Muscle layer of colon (tissue), 2 donors: ENCODE measurements around the gene DNAJC10.
"Not testable (repeated sequence)": the region's sequence is repeated elsewhere in the genome, so short reads cannot be mapped to it uniquely, and the experiment has no call there.

Experiments
- H3K27ac ChIP-seq: one replicate; pipeline ENCODE4 v1.7.0; 2013; ENCODE audit warnings: low read depth, mild to moderate bottlenecking, low read length, moderate library complexity
- H3K27me3 ChIP-seq, 2 donors: one replicate each; pipeline ENCODE4 v1.7.0; 2013; ENCODE audit warnings: low read length in 2 of 2, mild to moderate bottlenecking in 2 of 2; ENCODE audit not compliant: insufficient read depth in 2 of 2, control insufficient read depth in 1 of 2
- H3K36me3 ChIP-seq: one replicate; pipeline ENCODE4 v1.7.0; 2013; ENCODE audit warnings: mild to moderate bottlenecking, low read length; ENCODE audit not compliant: insufficient read depth
- H3K4me1 ChIP-seq: one replicate; pipeline ENCODE4 v1.7.0; 2013; ENCODE audit warnings: mild to moderate bottlenecking, low read length; ENCODE audit not compliant: insufficient read depth
- H3K4me3 ChIP-seq, 2 donors: one replicate each; pipeline ENCODE4 v1.7.0; 2013; ENCODE audit warnings: low read length in 2 of 2, low read depth in 1 of 2, mild to moderate bottlenecking in 1 of 2, moderate library complexity in 1 of 2
- H3K9ac ChIP-seq: one replicate; pipeline ENCODE4 v1.7.0; 2013; ENCODE audit warnings: low read length
- H3K9me3 ChIP-seq: one replicate; pipeline ENCODE4 v1.7.0; 2013; ENCODE audit warnings: mild to moderate bottlenecking, low read length
- donor health status: abdominal sarcoma.
- donor health status: Adenocarcinoma of cecum.

The DNAJC10 gene

DNA sequence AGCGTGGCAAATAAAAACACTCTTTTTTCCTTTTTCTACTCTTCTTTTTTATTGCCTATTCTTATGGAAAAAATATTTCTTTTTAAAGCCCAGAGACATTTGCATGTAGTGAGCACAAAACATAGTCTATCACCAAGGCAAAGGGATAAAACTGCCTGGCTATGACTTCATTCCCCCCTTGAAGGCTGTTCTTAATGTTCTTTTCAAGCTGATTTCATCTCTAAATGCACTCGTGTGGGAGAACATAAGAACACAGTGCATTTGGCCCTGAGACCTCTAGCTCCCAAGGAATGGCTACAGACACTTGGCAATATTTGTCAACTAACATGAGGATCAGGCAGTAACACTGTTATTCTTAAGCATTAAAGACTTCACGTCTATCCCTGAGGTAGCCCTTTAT, 17.4 kb upstream of the DNAJC10 start:
- H3K9ac ChIP-seq: no peak overlapping the region
- H3K27me3 ChIP-seq: no peaks in the 10 kb centered on the region
- H3K4me3 ChIP-seq: no peak overlapping the region
- no peaks in the 10 kb centered on the region for H3K9me3 ChIP-seq
- no peaks in the 10 kb centered on the region for H3K4me1 ChIP-seq
- no peak overlapping the region for H3K27ac ChIP-seq
- H3K36me3 ChIP-seq: no peaks in the 10 kb centered on the region

DNA sequence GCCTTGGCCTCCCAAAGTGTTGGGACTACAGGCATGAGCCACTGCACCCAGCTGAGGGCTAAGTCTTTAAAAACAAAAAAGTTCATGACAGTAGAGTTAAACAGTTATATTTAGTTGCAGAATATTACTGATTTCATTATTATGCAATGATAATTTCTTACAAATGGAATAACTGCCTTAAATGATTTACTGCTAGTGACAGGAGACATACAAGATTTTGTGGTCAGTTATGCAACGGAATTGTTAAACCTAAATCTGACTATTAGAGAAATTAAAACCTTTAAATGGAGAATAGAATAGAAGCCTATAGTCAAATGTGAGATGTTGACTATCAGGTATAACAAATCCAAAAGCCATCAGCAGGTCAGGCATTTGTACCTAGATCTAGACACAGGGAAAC, 10.3 kb upstream of the DNAJC10 start:
- Histone ChIP-seq H3K4me3 (no peak overlapping the region), H3K27me3 (no peaks in the 10 kb centered on the region), H3K9ac (no peak overlapping the region), H3K4me1 (no peaks in the 10 kb centered on the region), H3K27ac (no peak overlapping the region), H3K9me3 (no peaks in the 10 kb centered on the region), H3K36me3 (no peaks in the 10 kb centered on the region)

DNA sequence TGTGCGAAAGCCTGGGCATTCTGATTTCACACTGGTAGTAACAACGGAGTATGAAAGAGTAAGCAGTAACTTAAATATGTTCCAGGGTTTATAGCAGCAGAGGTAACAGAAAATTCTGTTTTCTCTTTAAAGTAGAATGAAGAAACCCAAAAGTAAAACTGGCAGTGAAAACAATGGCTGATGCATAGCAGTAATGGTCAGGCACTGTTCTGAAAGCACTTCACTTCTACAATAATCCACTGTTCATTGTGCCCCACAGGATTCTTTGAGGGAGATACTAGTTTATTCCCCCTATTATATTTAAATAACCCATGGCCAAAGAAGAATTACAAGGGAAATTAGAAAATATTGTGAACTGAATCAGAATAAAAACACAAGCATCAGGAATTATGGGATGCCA, 9.3 kb upstream of the DNAJC10 start:
- Histone ChIP-seq H3K9me3 (no peaks in the 10 kb centered on the region), H3K4me1 (no peaks in the 10 kb centered on the region), H3K4me3 (no peak overlapping the region), H3K36me3 (no peaks in the 10 kb centered on the region), H3K9ac (no peak overlapping the region), H3K27ac (no peak overlapping the region), H3K27me3 (no peaks in the 10 kb centered on the region)

DNA sequence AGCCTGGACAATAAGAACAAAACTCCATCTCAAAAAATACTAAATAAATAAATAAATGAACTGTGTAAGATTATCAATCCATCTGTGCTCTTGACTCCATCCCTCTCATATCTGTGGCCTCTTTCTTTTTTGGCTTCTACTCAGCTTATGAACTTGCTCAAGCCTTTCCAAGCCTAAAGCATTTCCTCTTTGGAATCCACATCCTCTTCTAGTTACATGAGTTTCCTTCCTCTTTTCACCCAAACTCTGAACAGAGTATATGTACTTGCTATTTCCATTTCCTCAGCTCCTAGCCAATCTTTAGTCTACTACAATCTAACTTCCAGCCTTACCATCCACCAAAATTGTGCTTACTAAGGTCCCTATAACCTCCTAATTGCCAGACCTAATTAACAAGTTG, 2.5 kb upstream of the DNAJC10 start:
- Histone ChIP-seq H3K4me1 (peaks cover 16% of the 10 kb centered on the region), H3K4me3 (no peak overlapping the region), H3K9ac (no peak overlapping the region), H3K27me3 (no peaks in the 10 kb centered on the region), H3K27ac (no peak overlapping the region), H3K9me3 (no peaks in the 10 kb centered on the region), H3K36me3 (no peaks in the 10 kb centered on the region)

DNA sequence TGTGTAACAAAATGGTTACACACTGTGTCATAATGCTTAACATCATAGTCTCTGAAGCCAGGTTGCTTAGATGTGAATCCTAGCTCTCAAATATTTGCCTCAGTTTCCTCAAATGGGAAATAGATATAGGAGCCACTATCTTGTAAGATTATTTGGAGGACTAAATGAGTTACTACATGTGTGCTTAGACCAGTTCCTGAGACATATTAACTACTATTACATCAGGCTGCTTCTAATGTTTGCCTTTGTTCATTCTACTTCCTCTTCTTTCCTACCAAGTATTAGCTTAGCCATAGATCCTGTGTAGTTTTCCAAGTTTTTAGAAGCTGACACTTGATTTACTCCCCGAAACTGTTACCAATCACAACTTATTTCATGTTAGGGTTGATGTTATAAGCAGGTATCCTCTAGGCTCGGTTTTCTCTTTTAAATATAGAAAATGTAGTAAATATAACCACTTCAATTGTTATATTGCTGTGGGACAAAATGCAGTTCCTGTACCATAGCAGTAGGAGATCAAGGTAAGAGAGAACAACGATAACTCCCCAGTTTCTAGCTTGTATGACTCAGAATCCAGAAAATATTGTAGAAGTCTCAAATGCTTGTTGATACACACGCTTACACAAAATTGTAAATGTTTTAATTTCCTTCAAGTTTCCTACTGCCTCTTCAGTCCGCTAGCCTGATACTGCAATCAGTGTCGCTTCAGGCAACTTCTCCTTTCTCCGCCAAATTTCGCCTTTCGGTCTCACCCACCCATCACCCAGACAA, 751 bp upstream of the DNAJC10 start:
- no peaks in the 10 kb centered on the region for H3K27me3 ChIP-seq

DNA sequence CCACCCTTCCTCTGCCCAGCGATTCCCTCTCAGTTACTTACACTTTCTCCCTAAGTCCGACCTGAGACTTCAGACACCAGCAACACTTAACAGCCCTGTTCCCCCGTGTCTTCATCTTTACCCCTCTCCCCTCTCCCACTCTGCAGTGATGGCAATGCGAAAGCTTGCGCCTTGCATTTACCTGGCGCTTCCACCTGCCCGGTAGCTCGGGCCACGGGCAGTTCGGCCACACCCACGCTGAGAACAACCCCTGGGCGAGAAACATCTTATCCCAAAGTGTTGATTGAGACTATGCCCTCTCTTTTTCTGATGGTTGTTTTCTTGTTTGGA, 558 bp downstream of the DNAJC10 start:
- Histone ChIP-seq H3K27me3 (no peaks in the 10 kb centered on the region), H3K36me3 (no peaks in the 10 kb centered on the region), H3K4me3 (peak overlapping the region; percentile 63 to 66), H3K9me3 (no peaks in the 10 kb centered on the region), H3K9ac (peak overlapping the region; percentile 71), H3K27ac (peak overlapping the region; percentile 84), H3K4me1 (peaks cover 16% of the 10 kb centered on the region)

More for the DNA sequence above, 751 bp upstream of the DNAJC10 start:
- H3K27ac ChIP-seq: peak overlapping the region; percentile 84
- peak overlapping the region; percentile 63 to 66 for H3K4me3 ChIP-seq
- H3K36me3 ChIP-seq: no peaks in the 10 kb centered on the region
- H3K9me3 ChIP-seq: no peaks in the 10 kb centered on the region
- H3K4me1 ChIP-seq: peaks cover 16% of the 10 kb centered on the region
- H3K9ac ChIP-seq: peak overlapping the region; percentile 13

DNA sequence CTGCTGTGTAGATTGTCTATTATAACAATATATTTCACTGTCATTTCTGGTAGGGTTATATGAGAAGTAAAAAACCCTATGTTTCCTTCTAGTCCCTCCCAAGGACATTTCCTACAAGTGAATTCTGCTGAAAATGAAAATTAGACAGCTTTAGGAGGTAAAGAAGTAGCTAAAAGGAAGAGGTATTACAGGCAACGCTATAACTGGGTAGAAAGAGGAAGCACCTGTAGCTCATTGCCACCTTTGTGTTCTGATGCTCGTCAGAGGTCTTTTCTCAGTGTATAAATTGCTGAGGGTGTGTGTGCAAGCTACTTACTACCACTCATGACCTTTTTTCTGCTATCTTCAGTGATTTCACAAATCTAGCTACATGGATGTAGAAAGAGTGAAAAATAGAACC, 1.4 kb downstream of the DNAJC10 start:
- no peaks in the 10 kb centered on the region for H3K27me3 ChIP-seq
- H3K4me3 ChIP-seq: no peak overlapping the region
- H3K9ac ChIP-seq: no peak overlapping the region
- no peaks in the 10 kb centered on the region for H3K36me3 ChIP-seq
- no peak overlapping the region for H3K27ac ChIP-seq
- H3K4me1 ChIP-seq: peaks cover 16% of the 10 kb centered on the region
- H3K9me3 ChIP-seq: no peaks in the 10 kb centered on the region

DNA sequence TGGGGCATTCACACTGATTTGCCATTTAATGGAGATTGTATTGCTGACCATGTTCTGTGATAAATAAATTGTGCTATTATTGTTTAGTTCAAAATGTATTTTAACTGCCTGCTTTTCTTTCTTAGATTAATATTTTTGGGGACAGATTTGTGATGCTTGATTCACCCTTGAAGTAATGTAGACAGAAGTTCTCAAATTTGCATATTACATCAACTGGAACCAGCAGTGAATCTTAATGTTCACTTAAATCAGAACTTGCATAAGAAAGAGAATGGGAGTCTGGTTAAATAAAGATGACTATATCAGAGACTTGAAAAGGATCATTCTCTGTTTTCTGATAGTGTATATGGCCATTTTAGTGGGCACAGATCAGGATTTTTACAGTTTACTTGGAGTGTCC, 1.8 kb downstream of the DNAJC10 start:
- H3K9ac ChIP-seq: no peak overlapping the region

DNA sequence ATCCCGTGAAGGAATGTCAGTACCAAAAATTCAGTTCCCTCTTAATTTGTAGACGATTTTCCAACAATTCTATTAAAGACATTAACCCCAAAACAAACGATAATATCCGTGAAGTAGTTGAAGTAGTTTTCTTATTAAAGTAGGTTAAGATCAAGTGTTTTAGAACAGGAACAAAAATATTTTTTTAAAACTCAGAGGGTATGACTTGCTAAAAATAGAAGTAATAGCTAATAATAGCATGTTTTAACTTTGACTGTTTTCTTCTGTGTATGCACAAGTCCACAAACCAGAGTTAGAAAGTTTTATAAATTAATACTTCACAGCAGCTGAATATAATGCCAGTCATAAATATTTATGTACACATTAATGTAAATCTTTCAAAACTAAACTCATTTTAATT, 2.4 kb downstream of the DNAJC10 start:
- Histone ChIP-seq H3K27me3 (no peaks in the 10 kb centered on the region), H3K27ac (no peak overlapping the region), H3K4me3 (no peak overlapping the region), H3K9me3 (no peaks in the 10 kb centered on the region), H3K9ac (no peak overlapping the region), H3K4me1 (peaks cover 16% of the 10 kb centered on the region), H3K36me3 (no peaks in the 10 kb centered on the region)

More for the DNA sequence above, 1.8 kb downstream of the DNAJC10 start:
- Histone ChIP-seq H3K9me3 (no peaks in the 10 kb centered on the region), H3K4me3 (no peak overlapping the region), H3K4me1 (peaks cover 16% of the 10 kb centered on the region), H3K27me3 (no peaks in the 10 kb centered on the region), H3K36me3 (no peaks in the 10 kb centered on the region), H3K27ac (no peak overlapping the region)

DNA sequence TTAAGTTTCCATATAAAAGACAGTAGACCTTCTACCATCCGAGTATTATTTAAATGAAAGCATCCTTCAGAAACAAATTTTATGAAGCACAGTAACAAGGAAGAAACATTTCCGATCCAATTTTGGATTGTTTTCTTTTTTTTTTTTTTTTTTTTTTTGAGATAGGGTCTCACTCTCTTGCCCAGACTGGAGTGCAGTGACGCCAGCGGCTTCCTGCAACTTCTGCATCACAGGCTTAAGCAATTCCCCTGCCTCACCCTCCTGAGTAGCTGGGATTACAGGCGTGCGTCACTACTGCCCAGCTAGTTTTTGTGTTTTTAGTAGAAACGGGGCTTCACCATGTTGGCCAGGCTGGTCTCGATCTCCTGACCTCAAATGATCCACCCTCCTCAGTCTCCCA, 3.1 kb downstream of the DNAJC10 start:
- not testable (repeated sequence) for H3K9ac ChIP-seq, H3K27me3 ChIP-seq, H3K9me3 ChIP-seq, H3K36me3 ChIP-seq, H3K27ac ChIP-seq, H3K4me3 ChIP-seq
- H3K4me1 ChIP-seq: peaks cover 16% of the 10 kb centered on the region

DNA sequence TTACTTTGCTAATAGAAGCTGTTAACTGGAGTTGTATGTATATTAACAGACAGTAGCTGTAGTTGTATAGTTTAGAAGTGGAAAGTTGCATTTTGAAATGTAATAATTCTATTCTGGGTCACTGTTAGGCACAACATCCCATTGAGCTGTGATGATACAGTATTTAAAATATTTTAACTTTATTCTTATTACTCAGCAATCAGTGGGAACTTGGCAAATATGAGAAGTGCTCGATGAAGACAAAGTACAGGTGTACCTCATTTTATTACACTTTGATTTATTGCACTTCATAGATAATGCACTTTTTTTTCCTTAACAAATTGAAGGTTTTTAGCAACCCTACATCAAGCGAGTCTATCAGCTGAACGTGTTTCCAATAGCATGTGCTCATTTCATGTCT, 8.6 kb downstream of the DNAJC10 start:
- peaks cover 9% of the 10 kb centered on the region for H3K36me3 ChIP-seq

DNA sequence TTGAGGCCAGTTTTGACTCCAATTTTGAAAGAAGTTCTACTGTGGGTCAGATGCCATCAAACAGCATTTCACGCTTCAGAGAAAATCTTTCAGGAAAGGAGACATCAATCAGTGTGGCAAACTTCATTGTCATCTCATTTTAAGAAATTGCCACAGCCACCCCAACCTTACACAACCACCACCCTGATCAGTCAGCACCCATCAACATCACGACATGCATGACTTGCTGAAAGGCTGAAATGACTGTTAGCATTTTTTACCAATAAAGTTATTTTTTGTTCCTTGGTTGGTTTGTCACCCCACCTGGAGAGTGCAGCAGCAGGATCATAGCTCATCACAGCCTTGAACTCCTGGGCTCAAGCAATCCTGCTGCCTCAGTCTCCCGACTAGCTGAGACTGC, 10.4 kb downstream of the DNAJC10 start:
- H3K36me3 ChIP-seq: peaks cover 9% of the 10 kb centered on the region
- H3K9me3 ChIP-seq: no peaks in the 10 kb centered on the region
- H3K4me1 ChIP-seq: no peaks in the 10 kb centered on the region
- no peak overlapping the region for H3K4me3 ChIP-seq
- H3K27ac ChIP-seq: no peak overlapping the region
- no peaks in the 10 kb centered on the region for H3K27me3 ChIP-seq
- no peak overlapping the region for H3K9ac ChIP-seq

More for the DNA sequence above, 8.6 kb downstream of the DNAJC10 start:
- Histone ChIP-seq H3K9me3 (no peaks in the 10 kb centered on the region), H3K27ac (no peak overlapping the region), H3K4me1 (no peaks in the 10 kb centered on the region), H3K4me3 (no peak overlapping the region), H3K27me3 (no peaks in the 10 kb centered on the region), H3K9ac (no peak overlapping the region)
